ENCODE measurements around the gene GEMIN2.
"Not testable (repeated sequence)": the region's sequence is repeated elsewhere in the genome, so short reads cannot be mapped to it uniquely, and the experiment has no call there.

GEMIN2 gene

DNA sequence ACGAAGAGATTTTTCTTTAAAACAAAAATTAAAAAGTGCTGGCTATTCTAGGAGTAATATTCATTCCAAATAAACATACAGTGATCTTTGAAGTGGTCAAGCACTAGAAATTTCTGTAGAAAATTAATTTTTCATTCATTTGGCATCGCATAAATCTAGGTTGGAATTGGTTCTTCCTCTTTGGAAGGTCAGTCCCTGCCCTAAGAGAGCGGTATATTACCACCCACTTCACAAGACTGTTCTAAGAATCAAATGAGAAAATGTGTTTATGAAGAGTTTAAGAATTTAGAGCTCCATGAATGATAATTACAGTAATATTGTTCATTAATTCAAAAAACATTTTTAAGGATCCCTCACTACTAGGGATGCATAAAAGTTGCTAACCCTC is 444 bp upstream of the GEMIN2 start:
- DNase-seq: no peak

DNA sequence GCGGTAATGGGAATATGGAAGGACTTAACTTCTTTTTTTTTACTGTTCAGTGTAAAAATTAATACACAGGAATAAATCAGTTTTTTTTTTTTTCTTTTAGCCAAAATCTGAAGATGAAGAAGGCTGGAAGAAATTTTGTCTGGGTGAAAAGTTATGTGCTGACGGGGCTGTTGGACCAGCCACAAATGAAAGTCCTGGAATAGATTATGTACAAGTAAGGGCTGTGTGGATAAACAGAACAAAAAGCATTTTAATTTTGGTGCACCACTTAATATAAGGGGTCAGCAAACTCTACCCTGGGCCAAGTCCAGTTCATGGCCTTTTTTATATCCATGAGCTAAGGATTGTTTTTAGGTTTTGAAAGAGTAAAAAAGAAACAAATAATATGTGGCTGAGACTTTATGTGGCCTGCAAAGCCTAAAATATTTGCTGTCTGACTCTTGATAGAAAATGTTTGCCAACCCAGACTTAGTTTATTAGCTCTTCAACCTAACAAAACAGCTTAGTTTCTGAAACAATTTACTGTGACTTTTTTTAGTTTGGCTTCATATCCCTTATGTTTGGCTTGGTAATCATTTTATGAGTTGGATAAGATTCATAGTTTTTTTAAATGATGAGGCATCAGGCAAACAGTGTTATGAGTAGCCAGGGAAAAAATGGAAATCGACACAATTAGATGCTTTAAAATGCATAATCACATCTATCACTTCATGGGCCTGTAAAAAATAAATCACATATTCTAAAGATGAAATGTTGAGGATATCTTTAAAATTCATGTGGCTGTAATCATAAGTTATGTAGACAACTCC is 8.4 kb downstream of the GEMIN2 start:
- DNase-seq: no peak

DNA sequence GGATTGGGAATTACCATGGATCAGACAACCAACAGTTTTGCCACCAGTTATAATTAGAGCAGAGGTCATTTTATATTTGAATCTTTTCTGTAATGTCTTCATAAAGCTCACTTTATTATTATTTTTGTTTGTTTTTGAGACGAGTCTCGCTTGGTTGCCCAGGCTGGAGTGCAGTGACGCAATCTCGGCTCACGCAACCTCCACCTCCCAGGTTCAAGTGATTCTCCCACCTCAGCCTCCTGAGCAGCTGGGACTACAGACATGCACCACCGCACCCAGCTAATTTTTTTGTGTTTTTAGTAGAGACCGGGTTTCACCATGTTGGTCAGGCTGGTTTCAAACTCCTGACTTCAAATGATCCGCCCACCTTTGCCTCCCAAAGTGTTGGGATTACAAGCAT is 23.7 kb downstream of the GEMIN2 start:
- DNase-seq: not testable (repeated sequence)

DNA sequence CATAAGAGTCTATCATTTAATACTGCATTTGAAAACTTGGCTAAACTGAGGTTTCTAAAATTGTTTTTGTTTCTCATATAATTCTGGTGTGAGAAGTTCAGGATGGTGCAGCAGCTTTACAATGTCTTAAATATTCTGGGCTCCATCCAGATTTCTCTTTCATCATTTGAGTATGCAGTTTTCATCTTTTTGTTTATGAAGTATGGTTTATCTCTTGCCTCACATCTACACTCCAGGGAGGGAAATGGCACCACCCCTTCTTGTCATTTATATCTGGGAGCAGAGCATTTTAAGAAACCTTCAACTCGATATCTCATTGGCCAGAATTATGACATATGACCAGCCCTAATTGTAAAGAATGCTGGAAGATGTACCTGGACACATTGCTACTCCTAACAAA is 24.3 kb downstream of the GEMIN2 start:
- DNase-seq: no peak

DNA sequence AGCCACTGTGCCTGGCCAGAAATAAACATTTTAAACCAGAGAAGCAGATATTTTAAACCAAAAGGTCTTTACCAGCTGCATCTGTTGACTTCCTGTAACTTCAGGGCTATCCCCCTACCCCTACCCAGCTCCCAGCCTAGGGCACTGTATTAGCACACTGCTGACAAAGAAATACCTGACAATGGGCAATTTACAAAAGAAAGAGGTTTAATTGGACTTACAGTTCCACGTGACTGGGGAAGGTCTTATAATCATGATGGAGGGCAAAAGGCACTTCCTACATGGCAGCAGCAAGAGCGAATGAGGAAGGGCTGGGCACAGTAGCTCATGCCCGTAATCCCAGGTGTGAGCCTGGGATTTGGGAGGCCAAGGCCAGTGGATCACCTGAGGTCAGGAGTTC is 26.0 kb downstream of the GEMIN2 start:
- no peak for DNase-seq

DNA sequence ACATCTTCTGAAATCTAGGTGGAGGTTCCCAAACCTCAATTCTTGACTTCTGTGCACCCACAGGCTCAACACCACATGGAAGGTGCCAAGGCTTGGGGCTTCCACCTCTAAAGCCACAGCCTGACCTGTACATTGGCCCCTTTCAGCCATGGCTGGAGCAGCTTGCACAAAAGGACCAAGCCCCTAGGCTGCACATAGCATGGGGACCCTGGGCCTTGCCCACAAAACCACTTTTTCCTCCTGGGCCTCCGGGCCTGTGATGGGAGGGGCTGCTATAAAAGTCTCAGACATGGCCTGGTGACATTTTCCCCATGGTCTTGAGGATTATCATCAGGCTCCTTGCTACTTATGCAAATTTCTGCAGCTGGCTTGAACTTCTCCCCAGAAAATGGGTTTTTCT is 27.5 kb downstream of the GEMIN2 start:
- not testable (repeated sequence) for DNase-seq

DNA sequence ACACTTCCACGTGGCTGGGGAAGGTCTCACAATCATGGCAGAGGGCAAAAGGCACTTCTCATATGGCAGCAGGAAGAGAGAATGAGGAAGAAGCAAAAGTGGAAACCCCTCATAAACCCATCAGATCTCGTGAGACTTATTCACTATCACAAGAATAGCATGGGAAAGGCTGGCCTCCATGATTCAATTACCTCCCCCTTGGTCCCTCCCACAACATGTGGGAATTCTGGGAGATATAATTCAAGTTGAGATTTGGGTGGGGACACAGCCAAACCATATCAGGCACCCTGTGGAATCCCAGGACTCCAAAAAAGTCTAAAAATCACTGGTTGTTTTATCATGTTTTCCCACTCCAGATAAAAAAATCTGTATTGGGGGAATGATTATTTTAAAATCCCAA is 29.1 kb downstream of the GEMIN2 start:
- not testable (repeated sequence) for DNase-seq

DNA sequence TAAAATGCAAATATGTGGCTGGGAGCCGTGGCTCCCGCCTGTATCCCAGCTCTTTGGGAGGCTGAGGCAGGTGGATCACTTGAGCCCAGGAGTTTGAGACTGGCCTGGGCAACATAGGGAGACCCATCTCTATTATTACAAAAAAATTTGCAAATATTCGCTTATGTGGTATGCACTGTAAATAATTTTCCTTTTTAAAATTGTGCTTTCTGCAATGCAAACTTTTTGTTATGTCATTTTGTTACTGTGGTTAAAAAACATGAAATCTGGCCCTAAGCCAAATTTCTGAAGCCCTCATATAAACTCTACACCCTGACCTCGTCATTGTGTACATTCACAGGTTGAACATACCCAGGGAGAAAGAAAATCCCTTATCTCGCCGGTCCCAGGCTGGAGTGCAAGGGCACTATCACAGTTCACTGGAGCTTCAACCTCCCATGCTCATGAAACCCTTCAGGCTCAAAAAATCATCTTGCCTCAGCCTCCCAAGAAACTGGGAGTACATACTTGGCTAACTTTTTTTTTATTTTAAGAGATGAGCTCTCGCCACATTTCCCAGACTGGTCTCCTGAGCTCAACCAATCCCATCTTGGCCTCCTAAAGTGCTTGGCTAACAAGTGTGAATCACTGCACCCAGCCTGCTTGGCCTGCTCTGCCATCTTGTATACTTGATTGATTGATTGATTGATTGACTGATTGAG is 31.3 kb downstream of the GEMIN2 start:
- DNase-seq: no peak

DNA sequence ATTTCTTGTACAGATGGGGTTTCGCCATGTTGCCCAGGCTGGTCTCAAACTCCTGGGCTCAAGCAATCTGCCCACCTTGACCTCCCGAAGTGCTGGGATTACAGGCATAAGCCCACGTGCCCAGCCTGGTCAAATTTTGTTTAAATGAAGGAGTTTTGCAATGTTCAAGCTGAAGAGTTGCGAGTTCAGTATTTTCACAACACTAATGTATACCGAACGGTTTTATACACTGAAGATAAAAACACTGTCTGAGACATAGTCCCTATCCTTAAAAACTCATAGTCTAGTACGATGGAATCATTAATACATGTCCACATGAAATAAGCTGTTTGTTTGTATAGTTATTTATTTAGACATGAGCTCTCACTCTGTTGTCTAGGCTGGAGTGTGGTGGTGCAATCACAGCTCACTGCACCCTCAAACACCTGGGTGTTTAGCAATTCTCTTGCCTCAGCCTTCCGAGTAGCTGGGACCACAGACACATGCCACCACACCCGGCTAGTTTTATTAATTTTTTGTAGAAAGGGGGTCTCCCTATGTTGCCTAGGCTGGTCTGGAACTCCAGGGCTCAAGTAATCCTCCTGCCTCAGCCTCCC is 40.6 kb downstream of the GEMIN2 start:
- DNase-seq: no peak

DNA sequence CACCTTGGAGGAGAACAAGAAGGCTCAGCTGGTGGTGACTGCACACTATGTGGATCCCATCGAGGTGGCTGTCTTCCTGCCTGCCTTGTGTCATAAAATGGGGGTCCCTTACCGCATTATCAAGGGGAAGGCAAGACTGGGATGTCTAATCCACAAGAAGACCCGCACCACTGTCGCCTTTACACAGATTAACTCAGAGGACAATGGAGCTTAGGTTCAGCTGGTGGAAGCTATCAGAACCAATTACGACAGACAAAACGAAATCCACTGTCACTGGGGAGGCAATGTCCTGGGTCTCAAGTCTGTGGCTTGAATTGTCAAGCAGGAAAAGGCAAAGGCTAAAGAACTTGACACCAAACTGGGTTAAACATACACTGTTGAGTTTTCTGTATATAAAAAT is 43.4 kb downstream of the GEMIN2 start:
- no peak for DNase-seq

DNA sequence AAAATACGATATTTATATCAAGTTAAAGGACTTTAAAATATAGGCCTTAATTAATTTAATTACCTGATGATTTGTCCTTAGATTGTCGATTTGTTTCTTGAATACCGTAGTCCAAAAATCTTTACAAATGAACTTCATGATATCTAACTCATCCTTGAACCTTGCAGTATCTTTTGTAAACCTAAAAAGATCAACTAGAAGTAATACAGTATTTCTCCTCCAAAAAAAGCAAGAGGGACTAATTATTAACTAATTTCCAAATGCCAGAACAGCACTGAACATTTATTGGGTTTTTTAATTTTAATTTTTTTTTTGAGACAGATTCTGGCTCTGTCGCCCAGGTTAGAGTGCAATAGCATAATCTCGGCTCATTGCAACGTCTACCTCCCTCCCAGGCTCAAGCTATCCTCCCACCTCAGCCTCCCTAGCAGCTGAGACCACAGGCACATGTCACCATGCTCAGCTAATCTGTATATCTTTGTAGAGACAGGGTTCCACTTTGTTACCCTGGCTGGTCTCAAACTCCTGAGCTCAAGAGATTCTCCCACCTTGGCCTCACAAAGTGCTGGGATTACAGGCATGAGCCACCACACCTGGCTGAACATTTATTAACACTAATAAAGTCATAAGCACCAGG is 44.2 kb downstream of the GEMIN2 start:
- no peak for DNase-seq

DNA sequence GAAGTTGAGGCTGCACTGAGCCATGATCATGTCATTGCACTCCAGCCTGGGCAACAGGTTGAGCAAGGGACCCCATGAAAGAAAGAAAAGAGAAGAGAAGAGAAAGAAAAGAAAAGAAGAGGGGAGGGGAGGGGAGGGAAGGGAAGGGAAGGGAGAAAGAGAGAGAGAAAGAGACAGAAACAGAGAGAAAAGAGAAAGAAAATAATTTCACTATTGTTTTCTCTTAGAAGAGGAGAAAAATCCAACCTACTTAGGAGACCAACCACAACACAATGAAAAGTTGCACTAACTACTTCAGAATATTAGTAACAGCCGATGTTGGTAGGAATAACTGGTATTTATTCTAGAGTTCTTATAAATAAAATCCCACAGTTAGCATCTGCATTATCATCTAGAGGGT is 46.4 kb downstream of the GEMIN2 start:
- no peak for DNase-seq

DNA sequence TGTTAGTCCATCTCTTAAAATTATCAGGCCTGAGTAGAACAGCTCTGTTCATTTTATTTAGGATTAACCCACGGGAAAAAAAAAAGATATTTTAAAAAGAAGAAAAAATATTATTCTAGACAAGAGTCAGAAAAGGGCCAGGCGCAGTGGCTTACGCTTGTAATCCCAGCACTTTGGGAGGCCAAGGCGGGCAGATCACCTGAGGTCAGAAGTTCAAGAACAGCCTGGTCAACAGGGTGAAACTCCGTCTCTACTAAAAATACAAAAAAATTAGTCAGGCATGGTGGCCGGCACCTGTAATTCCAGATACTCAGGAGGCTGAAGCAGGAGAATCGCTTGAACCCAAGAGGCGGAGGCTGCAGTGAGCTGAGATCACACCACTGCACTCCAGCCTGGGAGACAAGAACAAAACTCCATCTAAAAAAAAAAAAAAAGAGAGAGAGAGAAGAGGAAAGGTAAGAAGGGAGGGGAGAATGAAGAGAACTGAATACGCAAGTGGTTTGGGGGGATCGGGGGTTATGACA is 53.7 kb downstream of the GEMIN2 start:
- not testable (repeated sequence) for DNase-seq

DNA sequence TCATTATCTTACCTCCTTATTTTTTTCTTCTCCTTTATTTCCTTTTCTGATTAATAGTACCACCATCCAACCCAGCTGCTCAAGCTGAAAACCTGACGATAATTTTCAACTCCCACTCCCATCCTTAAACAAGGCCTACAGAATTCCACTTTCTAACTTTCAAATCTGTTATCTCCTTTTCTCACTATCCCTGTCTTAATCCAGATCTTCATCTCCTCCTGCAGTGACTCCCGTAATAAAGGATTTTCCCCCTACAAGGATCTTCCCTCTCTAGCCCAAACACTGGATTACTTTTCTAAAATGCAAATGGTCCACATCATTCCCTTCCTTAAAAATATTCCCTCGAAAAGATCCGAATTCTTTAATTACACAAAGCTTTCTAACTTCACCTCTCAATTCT is 54.5 kb downstream of the GEMIN2 start:
- no peak for DNase-seq

DNA sequence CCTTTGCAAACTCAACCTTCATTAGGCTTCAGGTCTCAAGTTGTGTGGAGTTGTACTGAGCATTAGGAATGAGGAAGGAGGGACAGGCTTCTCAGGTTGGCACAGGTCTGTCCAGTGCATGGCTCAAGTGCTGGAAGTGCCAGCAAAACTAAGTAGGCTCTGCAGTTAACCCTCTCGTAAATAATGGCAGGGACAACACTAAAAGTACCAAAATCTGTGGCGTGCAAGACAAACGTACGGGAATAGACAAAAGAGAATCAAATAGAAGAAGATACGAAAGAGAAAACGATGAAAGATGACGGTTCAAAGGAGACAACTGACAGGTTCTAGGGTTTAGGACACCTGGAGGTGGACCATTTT is 55.4 kb downstream of the GEMIN2 start:
- no peak for DNase-seq

DNA sequence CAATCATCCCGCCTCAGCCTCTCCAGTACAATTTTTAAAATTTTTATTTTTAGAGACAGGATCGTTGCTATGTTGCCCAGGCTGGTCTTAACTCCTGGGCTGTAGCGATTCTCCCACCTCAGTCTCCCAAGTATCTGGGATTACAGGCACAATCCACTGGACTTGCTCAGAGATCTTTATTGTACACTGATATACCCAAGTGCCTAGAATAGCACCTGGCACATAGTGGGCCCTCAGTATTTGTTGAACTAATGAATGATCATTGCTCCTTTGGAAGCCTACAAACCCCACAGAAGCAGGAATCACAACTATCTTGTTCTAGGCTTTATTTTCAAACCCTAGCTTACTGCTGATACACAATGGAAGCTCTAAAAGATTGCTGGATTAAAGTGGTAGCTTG is 59.1 kb downstream of the GEMIN2 start:
- no peak for DNase-seq

DNA sequence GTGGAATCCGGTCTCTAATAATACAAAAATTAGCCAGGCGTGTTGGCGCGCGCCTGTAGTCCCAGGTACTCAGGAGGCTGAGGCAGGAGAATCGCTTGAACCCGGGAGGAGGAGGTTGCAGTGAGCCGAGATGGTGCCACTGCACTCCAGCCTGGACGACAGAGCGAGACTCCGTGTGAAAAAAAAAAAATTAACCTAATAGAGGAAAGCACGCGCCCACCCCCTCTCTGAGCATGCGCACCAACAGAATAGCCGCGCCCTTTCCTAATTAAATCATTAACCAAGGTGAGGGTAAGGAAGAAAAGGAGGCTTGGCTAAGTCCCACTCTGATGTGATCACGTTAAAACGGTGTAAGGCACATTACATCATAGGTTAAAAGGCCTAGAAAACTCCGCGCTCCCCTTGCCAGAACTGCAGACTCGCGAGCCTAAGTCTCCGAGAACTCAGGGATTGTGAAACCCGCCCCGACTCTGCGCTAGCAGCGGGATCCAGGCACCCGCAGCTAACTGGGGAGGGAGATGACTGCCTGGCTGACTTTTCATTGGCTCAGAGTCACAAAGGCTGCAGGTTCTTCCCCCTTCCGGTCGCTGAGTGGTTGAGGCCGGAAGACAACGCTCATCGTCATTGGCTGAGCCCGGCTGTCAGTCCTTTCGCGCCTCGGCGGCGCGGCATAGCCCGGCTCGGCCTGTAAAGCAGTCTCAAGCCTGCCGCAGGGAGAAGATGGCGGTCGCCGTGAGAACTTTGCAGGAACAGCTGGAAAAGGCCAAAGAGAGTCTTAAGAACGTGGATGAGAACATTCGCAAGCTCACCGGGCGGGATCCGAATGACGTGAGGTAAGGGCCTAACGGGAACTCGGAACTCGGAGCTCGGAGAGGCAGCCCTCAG is 60.7 kb downstream of the GEMIN2 start, which contains the start of gene PNN:
TSS of gene PNN (plus strand) at position 695 of the 885 bp plus-strand sequence. CDS start at position 721, 26 bp downstream.
- peak; percentile 99 for DNase-seq

DNA sequence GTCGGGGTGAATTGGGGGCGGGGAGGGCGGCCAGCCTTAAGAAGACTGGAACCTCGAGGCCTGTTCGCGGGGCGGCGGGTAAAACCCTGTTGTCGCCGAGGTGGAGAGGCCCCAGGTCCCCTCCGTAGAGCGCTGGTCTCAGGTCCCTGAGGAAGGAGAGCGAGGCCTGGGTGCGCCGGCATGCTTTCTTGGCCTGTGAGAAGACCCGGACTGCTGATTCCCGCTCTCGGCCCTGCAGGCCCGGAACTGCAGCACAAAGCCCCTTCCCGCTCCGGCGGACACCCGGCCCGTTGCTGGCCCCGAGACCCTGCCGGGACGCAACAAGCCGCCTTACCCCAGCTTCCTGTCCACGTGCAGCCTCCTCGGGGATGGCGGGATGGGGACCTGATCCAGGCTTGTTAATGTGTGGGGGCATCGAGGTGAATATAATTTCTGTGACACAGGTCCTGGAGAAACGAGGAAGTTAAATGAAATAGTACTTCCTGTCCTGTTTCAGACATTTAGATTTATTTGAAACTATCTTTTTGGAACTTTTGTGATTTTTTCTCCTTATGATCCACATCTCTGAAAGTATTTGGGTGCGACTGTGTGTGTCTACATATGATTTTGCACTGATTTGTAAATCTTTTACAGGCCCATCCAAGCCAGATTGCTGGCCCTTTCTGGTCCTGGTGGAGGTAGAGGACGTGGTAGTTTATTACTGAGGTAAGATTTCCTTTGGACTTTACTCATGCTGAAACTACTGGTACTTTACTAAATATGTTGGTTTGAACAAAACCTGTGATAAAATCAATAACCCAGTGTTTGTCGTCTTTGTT is 61.5 kb downstream of the GEMIN2 start:
- peak; percentile 39 for DNase-seq

DNA sequence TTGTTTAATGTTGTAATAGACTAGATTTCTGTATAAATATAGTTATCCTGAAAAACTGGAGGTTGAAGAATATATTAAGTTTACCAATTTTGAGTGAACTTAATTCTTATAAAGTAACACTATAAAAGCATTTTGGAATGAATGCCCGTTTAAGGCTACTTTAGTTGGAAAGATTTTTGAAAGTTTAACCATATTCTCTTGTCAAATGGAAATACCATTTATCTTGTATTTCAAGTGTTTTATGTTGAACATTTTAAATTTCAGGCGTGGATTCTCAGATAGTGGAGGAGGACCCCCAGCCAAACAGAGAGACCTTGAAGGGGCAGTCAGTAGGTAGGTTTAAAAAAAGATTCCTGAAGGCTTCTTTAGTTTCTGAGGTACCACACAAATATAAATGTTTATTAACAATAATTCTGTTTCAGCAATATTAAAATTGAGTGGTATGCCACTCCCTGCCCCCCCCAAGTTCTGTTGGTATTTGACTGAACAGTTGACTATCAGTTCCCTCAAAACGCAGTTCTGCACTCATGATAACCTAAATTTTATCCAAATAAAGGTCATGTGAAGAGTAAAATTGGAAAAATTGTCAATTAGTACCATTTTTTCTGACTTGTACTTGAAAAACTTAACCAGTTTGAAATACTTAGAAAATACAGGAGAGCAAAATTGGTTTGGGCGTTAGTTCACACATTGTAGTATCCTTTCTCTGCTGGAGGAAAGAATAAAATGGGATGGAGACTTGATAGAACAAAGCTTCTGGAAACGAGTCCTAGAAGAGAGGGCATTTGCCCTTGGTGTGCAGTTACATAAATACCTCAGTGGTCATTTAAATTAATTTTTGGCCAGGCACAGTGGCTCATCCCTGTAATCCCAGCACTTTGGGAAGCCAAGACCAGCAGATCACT is 62.4 kb downstream of the GEMIN2 start:
- no peak for DNase-seq

DNA sequence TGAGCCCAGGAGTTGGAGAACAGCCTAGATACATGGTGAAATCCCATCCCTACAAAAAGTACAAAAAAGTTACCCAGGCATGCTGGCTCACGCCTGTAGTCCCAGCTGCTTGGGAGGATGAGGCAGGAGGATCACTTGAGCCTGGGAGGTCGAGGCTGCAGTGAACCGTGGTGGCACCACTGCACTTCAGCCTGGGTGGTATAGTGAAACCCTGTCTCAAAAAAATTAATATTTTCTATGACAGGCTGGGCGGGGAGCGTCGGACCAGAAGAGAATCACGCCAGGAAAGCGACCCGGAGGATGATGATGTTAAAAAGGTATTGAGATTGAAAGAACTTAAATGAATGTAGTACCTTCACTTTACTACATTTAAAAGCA is 63.0 kb downstream of the GEMIN2 start:
- DNase-seq: no peak

Data from CD4-positive, alpha-beta T cell treated with Interleukin-10 for 1 hour (primary cell).